Osteoblast (primary cell): ENCODE data around the gene HHAT. TPM values are rescaled to one million over a fixed set of nuclear protein-coding genes. Genes with fewer than 3 reads are reported as not detected.

Source experiments
- DNase-seq: peaks from one replicate; pipeline ENCODE4 v3.0.0; 2011; ENCODE audit warnings: low spot score, mixed read lengths; ENCODE audit not compliant: insufficient read length; ENCODE audit errors: missing footprints
- H2AFZ ChIP-seq: 2 replicates; pipeline ENCODE4 v1.6.0; 2011; ENCODE audit warnings: mild to moderate bottlenecking, low read length
- H3K27ac ChIP-seq: 2 replicates; pipeline ENCODE4 v1.5.1; 2011; ENCODE audit warnings: mild to moderate bottlenecking, low read depth, low read length, moderate library complexity
- H3K27me3 ChIP-seq: 2 replicates; pipeline ENCODE4 v1.6.0; 2012; ENCODE audit warnings: mild to moderate bottlenecking, control low read depth, inconsistent platforms, low read length, moderate library complexity; ENCODE audit not compliant: insufficient read depth
- H3K36me3 ChIP-seq: 2 replicates; pipeline ENCODE4 v1.5.1; 2011; ENCODE audit warnings: mild to moderate bottlenecking, low read length, control low read depth, moderate library complexity; ENCODE audit not compliant: insufficient read depth
- H3K4me1 ChIP-seq: 2 replicates; pipeline ENCODE4 v1.5.1; 2011; ENCODE audit warnings: mild to moderate bottlenecking, low read length, control low read depth, moderate library complexity; ENCODE audit not compliant: insufficient read depth
- H3K4me2 ChIP-seq: 2 replicates; pipeline ENCODE4 v1.6.0; 2011; ENCODE audit warnings: mild to moderate bottlenecking, low read length; ENCODE audit not compliant: insufficient read depth
- H3K4me3 ChIP-seq: fragments of 200-600 bp; sonication (generic); 3 replicates; pipeline ENCODE4 v1.5.1; 2012; ENCODE audit warnings: mild to moderate bottlenecking, low read length, inconsistent platforms; ENCODE audit not compliant: insufficient read depth
- H3K79me2 ChIP-seq: 2 replicates; pipeline ENCODE4 v1.6.0; 2012; ENCODE audit warnings: mild to moderate bottlenecking, low read length, control low read depth, inconsistent platforms; ENCODE audit not compliant: insufficient read depth
- H3K9me3 ChIP-seq: 2 replicates; pipeline ENCODE4 v1.5.1; 2011; ENCODE audit warnings: low read depth, low read length, control low read depth
- H4K20me1 ChIP-seq: 2 replicates; pipeline ENCODE4 v1.6.0; 2012; ENCODE audit warnings: mild to moderate bottlenecking, low read length, control low read depth; ENCODE audit not compliant: insufficient read depth
- total RNA-seq: library from RNA; depleted of rRNA; stranded (reverse); fragments of >200 nt; gene quantifications from 2 replicates; pipeline ENCODE4 v1.2.3, GENCODE V29; 2012
- TF ChIP-seq, protein P1 (sequence below): IDR thresholded peaks from 2 replicates; pipeline ENCODE4 v1.5.1; 2011; ENCODE audit warnings: mild to moderate bottlenecking, low read depth, low read length, moderate library complexity; ENCODE audit errors: extremely low read depth

The HHAT gene
- total RNA-seq, 1 donor: 5.1 TPM

DNA sequence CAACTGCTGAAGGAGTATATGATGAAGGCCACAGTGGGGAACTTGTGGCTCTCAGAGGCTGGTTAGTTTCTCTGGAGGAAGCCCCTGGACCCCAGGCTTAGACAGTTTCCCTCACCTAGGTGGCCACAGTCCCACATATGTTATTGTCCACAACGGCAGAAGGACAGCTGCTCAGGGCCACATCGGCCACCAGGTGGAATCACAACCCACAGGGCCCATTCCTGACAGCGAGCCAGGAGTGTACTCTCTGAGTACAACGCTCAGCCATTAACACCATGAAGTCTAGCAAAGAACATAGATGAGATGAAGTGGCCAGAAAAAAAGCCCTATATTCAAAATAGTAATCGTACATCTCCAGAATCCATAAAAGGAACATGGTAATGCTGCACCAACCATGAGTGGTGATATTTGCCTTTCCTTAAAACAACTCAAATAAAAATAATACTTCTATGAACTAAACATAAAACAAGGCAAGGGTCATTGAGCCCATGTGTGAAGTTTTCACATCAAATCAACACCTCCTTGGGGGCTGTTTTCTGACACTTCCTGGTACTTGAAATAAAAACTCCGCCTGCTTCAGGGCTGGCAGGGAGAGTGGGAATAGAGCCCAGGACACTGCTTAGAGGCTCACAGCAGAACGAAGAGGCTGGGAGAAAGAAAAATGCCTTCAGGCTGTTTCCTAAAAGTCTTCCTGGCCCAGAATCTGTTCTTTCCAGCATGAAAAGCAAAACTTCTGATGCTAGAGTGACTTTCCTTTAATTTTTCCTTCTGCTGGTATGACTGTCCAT is 383.3 kb downstream of the HHAT start:
- no peaks in the 10 kb centered on the region for H3K9me3 ChIP-seq
- no peak overlapping the region for H2AFZ ChIP-seq
- no peaks in the 10 kb centered on the region for H3K36me3 ChIP-seq
- H3K4me3 ChIP-seq: no peak overlapping the region
- no peaks in the 10 kb centered on the region for H3K4me1 ChIP-seq
- TF ChIP-seq, protein P1, sequence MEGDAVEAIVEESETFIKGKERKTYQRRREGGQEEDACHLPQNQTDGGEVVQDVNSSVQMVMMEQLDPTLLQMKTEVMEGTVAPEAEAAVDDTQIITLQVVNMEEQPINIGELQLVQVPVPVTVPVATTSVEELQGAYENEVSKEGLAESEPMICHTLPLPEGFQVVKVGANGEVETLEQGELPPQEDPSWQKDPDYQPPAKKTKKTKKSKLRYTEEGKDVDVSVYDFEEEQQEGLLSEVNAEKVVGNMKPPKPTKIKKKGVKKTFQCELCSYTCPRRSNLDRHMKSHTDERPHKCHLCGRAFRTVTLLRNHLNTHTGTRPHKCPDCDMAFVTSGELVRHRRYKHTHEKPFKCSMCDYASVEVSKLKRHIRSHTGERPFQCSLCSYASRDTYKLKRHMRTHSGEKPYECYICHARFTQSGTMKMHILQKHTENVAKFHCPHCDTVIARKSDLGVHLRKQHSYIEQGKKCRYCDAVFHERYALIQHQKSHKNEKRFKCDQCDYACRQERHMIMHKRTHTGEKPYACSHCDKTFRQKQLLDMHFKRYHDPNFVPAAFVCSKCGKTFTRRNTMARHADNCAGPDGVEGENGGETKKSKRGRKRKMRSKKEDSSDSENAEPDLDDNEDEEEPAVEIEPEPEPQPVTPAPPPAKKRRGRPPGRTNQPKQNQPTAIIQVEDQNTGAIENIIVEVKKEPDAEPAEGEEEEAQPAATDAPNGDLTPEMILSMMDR: no peak
- no peak overlapping the region for H3K27ac ChIP-seq
- no peak overlapping the region for H3K4me2 ChIP-seq
- no peaks in the 10 kb centered on the region for H3K27me3 ChIP-seq
- DNase-seq: no peak
- peaks cover 2% of the 10 kb centered on the region for H4K20me1 ChIP-seq
- no peaks in the 10 kb centered on the region for H3K79me2 ChIP-seq

DNA sequence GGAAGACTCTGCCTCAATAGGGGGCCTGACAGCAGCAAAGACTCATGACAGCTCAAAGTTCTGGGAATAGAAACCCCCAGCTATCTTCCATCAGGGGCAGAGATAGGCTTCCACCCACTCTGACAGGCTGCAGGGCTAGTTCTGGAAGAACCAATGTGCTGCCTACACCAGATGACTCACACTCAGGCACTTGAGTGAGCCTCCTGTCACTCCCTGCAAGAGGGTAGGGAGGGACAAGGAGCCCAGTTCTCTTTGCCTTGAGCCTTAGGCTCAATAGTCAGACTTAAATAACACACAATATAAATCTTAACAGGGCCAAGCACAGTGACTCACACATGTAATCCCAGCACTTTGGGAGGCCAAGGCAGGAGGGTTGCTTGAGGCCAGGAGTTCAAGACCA is 386.4 kb downstream of the HHAT start:
- TF ChIP-seq, protein P1: no peak
- H3K9me3 ChIP-seq: no peaks in the 10 kb centered on the region
- H3K4me1 ChIP-seq: no peaks in the 10 kb centered on the region
- DNase-seq: no peak
- no peak overlapping the region for H3K4me3 ChIP-seq
- no peak overlapping the region for H2AFZ ChIP-seq
- no peaks in the 10 kb centered on the region for H3K27me3 ChIP-seq
- H3K79me2 ChIP-seq: no peaks in the 10 kb centered on the region
- peaks cover 2% of the 10 kb centered on the region for H4K20me1 ChIP-seq
- no peak overlapping the region for H3K27ac ChIP-seq
- H3K36me3 ChIP-seq: no peaks in the 10 kb centered on the region
- no peak overlapping the region for H3K4me2 ChIP-seq

- Histone ChIP-seq H3K79me2 (no peaks in the 10 kb centered on the region), H4K20me1 (peaks cover 3% of the 10 kb centered on the region), H3K9me3 (no peaks in the 10 kb centered on the region), H3K4me1 (no peaks in the 10 kb centered on the region), H3K36me3 (no peaks in the 10 kb centered on the region), H3K27ac (no peak overlapping the region), H3K27me3 (no peaks in the 10 kb centered on the region), H3K4me2 (no peak overlapping the region), H3K4me3 (no peak overlapping the region), H2AFZ (no peak overlapping the region)
- TF ChIP-seq, protein P1: no peak
- DNase-seq: no peak
These were observed 393.8 kb downstream of the HHAT start for GRCh38 chr1:210722410-210723081.

DNA sequence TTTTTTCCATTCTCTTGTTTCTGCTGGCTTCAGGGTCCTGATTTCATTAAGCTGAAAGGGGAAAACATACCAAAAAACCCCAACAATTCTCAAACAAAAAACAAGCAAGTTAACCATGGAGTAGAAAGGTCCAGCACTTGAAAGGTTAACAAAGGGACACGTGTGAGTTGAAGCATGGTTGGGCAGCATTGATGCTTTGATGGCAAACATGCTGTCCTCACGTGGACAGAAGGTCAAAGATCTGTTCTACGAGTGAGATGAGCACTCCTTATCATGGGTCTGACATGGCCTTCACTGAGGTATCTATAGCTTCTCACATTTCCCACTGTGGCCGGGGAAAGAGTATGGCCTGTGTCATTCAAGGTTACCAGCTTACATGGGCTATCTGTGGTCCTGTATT is 394.9 kb downstream of the HHAT start:
- TF ChIP-seq, protein P1: no peak
- H3K36me3 ChIP-seq: no peaks in the 10 kb centered on the region

More for the DNA sequence above, 394.9 kb downstream of the HHAT start:
- H3K27me3 ChIP-seq: no peaks in the 10 kb centered on the region
- no peak overlapping the region for H3K4me2 ChIP-seq
- H3K4me3 ChIP-seq: no peak overlapping the region
- H3K27ac ChIP-seq: no peak overlapping the region
- no peaks in the 10 kb centered on the region for H3K9me3 ChIP-seq
- no peak for DNase-seq
- no peaks in the 10 kb centered on the region for H3K4me1 ChIP-seq
- H3K79me2 ChIP-seq: no peaks in the 10 kb centered on the region
- no peak overlapping the region for H2AFZ ChIP-seq
- H4K20me1 ChIP-seq: peaks cover 3% of the 10 kb centered on the region
